Subcutaneous adipose tissue (tissue), 4 donors: ENCODE results near the gene SSH2. TPM values are rescaled to one million over a fixed set of nuclear protein-coding genes. Genes with fewer than 3 reads are reported as not detected.

Experiments used
- total RNA-seq, 4 donors: library from RNA; depleted of rRNA; stranded (reverse); fragments of >200 nt; gene quantifications; one replicate each; pipeline ENCODE4 v1.1.0, GENCODE V29; 2016
- TF ChIP-seq, protein P1 (sequence below): fragments of 450-650 bp; IDR thresholded peaks from one replicate; pipeline ENCODE4 v1.5.1; 2016; ENCODE audit warnings: low read depth, mild to moderate bottlenecking, control low read depth, antibody characterized with exemption, moderate library complexity

SSH2 gene
- total RNA-seq, 4 donors from 2014 or later = 51.8 to 70.6 (median 61.4) TPM

DNA sequence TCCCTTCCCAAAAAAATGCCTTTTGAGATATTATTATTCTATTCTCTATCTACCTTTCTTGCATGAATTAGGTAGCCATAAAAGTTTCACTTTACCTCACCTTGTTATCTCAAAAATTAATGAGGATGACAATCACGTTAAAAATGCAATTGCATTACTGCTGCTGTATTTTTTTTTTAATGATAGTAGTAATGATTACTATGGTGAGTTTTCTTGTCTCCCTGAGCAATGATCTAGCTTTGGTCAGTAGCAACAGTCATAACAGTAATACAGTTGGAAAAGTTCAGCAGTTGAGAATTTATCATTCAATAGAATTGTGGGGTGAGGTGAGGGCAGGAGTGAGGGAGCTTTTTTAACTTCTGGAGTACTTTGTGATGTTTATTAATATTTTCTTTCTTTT lies 11.3 kb upstream of the SSH2 start, which contains the start of gene EFCAB5:
TSS of gene EFCAB5 (plus strand) at position 301 of the 400 bp plus-strand sequence. CDS start 163 bp downstream, outside the sequence.
- TF ChIP-seq, protein P1, sequence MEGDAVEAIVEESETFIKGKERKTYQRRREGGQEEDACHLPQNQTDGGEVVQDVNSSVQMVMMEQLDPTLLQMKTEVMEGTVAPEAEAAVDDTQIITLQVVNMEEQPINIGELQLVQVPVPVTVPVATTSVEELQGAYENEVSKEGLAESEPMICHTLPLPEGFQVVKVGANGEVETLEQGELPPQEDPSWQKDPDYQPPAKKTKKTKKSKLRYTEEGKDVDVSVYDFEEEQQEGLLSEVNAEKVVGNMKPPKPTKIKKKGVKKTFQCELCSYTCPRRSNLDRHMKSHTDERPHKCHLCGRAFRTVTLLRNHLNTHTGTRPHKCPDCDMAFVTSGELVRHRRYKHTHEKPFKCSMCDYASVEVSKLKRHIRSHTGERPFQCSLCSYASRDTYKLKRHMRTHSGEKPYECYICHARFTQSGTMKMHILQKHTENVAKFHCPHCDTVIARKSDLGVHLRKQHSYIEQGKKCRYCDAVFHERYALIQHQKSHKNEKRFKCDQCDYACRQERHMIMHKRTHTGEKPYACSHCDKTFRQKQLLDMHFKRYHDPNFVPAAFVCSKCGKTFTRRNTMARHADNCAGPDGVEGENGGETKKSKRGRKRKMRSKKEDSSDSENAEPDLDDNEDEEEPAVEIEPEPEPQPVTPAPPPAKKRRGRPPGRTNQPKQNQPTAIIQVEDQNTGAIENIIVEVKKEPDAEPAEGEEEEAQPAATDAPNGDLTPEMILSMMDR = no peak

DNA sequence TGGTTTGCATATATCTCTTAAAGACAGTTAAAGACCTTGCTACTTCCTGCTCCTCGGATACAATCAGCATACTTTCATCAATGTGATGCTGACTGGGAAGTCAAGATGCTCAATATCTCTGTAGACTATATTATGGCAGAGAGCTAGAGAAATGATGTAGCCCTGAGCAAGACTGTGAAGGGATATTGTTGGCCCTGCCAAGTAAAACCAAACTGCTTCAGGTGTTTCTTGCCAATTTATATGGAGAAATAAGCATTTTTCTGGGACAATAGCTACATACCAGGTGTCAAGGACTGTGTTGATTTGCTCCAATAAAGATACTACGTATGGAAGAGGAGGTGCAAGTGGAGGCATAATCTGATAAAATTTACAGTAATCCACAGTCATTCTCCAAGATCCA lies 6.7 kb upstream of the SSH2 start:
- TF ChIP-seq, protein P1 = no peak

GRCh38 chr17:29933379-29933778 lies 3.4 kb upstream of the SSH2 start:
- TF ChIP-seq, protein P1 = no peak

GRCh38 chr17:29931231-29931932 lies 1.4 kb upstream of the SSH2 start:
- TF ChIP-seq, protein P1 = no peak

GRCh38 chr17:29930409-29931010 lies 482 bp upstream of the SSH2 start:
- TF ChIP-seq, protein P1 = no peak

DNA sequence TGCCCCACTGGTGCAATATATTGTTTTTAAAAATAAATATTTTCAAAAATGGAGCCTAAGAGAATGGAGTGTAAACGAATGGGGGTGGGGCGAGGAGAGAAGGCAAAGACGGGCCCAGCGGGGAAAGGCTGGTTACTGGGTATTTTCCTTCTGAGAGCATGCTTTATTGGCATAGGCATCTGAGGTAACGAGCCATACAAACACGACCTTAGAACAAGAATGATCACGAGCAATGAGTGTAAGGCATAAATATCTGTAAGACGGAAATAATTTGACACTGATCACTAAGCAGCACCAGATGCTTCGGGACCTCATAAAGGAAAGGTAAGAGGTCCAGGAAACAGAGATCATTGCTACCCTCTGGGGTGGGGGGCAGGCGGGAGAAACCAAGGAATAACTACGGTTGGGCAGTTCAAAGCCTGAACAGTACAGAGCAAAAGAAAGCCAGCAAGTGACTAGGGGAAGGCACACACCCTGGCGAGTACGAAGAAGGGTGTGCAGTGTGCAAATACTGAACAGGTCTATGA lies 959 bp downstream of the SSH2 start:
- TF ChIP-seq, protein P1 = no peak

GRCh38 chr17:29927546-29927945 lies 2.5 kb downstream of the SSH2 start:
- TF ChIP-seq, protein P1 = no peak
